ENCODE results near the gene TTC12. TPM values are rescaled to one million over a fixed set of nuclear protein-coding genes. Genes with fewer than 3 reads are reported as not detected.

TTC12 gene
- total and polyA plus RNA-seq, 2 donors from 2014 or later, result 16.7 to 34.4 TPM

GRCh38 chr11:113363996-113364641 lies 49.7 kb downstream of the TTC12 start:
- no peak for FAIRE-seq
- no peak overlapping the region for H3K4me3 ChIP-seq (ENCODE audit: low read length in 3 of 3)
- H3K9me3 ChIP-seq (ENCODE audit: control insufficient read depth in 2 of 3, insufficient read depth in 1 of 3, low read length in 3 of 3), result no peaks in the 10 kb centered on the region
- H3K27me3 ChIP-seq (ENCODE audit: control insufficient read depth, insufficient read depth, low read length), result no peaks in the 10 kb centered on the region
- intact Hi-C loops (cut with DNase I), result no loop called here
- no peak for DNase-seq
- no peak overlapping the region for H3K9ac ChIP-seq (ENCODE audit: low read length in 3 of 3)
- no peaks in the 10 kb centered on the region for H3K4me1 ChIP-seq (ENCODE audit: control insufficient read depth in 2 of 3, insufficient read depth in 2 of 3, low read depth in 1 of 3, low read length in 3 of 3)
- peaks cover 2 to 69% (median 35%) of the 10 kb centered on the region in 3 donors for H3K36me3 ChIP-seq (ENCODE audit: control insufficient read depth in 2 of 3, insufficient read depth in 3 of 3, low read length in 3 of 3)
- TF ChIP-seq CTCF (IDR thresholded peaks at IDR 0.05; ENCODE audit: borderline replicate concordance, extremely low read depth, insufficient read depth), result no peak
- no peak overlapping the region for H3K27ac ChIP-seq (ENCODE audit: low read depth in 2 of 2, low read length in 2 of 2)

GRCh38 chr11:113365895-113366294 lies 51.5 kb downstream of the TTC12 start:
- H3K4me3 ChIP-seq (ENCODE audit: low read length in 3 of 3), result no peak overlapping the region
- no peaks in the 10 kb centered on the region for H3K9me3 ChIP-seq (ENCODE audit: control insufficient read depth in 2 of 3, insufficient read depth in 1 of 3, low read length in 3 of 3)
- no peak for DNase-seq
- TF ChIP-seq CTCF (IDR thresholded peaks at IDR 0.05; ENCODE audit: borderline replicate concordance, extremely low read depth, insufficient read depth), result no peak
- H3K4me1 ChIP-seq (ENCODE audit: control insufficient read depth in 2 of 3, insufficient read depth in 2 of 3, low read depth in 1 of 3, low read length in 3 of 3), result no peaks in the 10 kb centered on the region
- no peak overlapping the region for H3K9ac ChIP-seq (ENCODE audit: low read length in 3 of 3)
- no peak for FAIRE-seq
- H3K27ac ChIP-seq (ENCODE audit: low read depth in 2 of 2, low read length in 2 of 2), result no peak overlapping the region
- peaks cover 0 to 57% (median 28%) of the 10 kb centered on the region in 3 donors for H3K36me3 ChIP-seq (ENCODE audit: control insufficient read depth in 2 of 3, insufficient read depth in 3 of 3, low read length in 3 of 3)
- H3K27me3 ChIP-seq (ENCODE audit: control insufficient read depth, insufficient read depth, low read length), result no peaks in the 10 kb centered on the region
- intact Hi-C loops (cut with DNase I), result no loop called here

- H3K4me3 ChIP-seq (ENCODE audit: low read length in 3 of 3), result no peak overlapping the region
- intact Hi-C loops (cut with DNase I), result no loop called here
- DNase-seq (no peak), FAIRE-seq (no peak)
- H3K27me3 ChIP-seq (ENCODE audit: control insufficient read depth, insufficient read depth, low read length), result no peaks in the 10 kb centered on the region
- no peak for TF ChIP-seq CTCF (IDR thresholded peaks at IDR 0.05; ENCODE audit: borderline replicate concordance, extremely low read depth, insufficient read depth)
- H3K4me1 ChIP-seq (ENCODE audit: control insufficient read depth in 2 of 3, insufficient read depth in 2 of 3, low read depth in 1 of 3, low read length in 3 of 3), result no peaks in the 10 kb centered on the region
- H3K27ac ChIP-seq (ENCODE audit: low read depth in 2 of 2, low read length in 2 of 2), result no peak overlapping the region
- peaks cover 0 to 40% (median 7%) of the 10 kb centered on the region in 3 donors for H3K36me3 ChIP-seq (ENCODE audit: control insufficient read depth in 2 of 3, insufficient read depth in 3 of 3, low read length in 3 of 3)
- H3K9me3 ChIP-seq (ENCODE audit: control insufficient read depth in 2 of 3, insufficient read depth in 1 of 3, low read length in 3 of 3), result no peaks in the 10 kb centered on the region
- H3K9ac ChIP-seq (ENCODE audit: low read length in 3 of 3), result no peak overlapping the region
Measured at GRCh38 chr11:113369411-113369810, 55.0 kb downstream of the TTC12 start.

- Histone ChIP-seq H3K36me3 (ENCODE audit: control insufficient read depth in 2 of 3, insufficient read depth in 3 of 3, low read length in 3 of 3) (peaks cover 0 to 33% (median 2%) of the 10 kb centered on the region in 3 donors), H3K9me3 (ENCODE audit: control insufficient read depth in 2 of 3, insufficient read depth in 1 of 3, low read length in 3 of 3) (no peaks in the 10 kb centered on the region), H3K4me3 (ENCODE audit: low read length in 3 of 3) (no peak overlapping the region), H3K27ac (ENCODE audit: low read depth in 2 of 2, low read length in 2 of 2) (no peak overlapping the region), H3K27me3 (ENCODE audit: control insufficient read depth, insufficient read depth, low read length) (no peaks in the 10 kb centered on the region), H3K4me1 (ENCODE audit: control insufficient read depth in 2 of 3, insufficient read depth in 2 of 3, low read depth in 1 of 3, low read length in 3 of 3) (no peaks in the 10 kb centered on the region), H3K9ac (ENCODE audit: low read length in 3 of 3) (no peak overlapping the region)
- TF ChIP-seq CTCF (IDR thresholded peaks at IDR 0.05; ENCODE audit: borderline replicate concordance, extremely low read depth, insufficient read depth), result no peak
- intact Hi-C loops (cut with DNase I), result no loop called here
- no peak for DNase-seq
- FAIRE-seq, result no peak
Measured at GRCh38 chr11:113370634-113371033, 56.3 kb downstream of the TTC12 start.

All from kidney (tissue), 14 donors.